Activated CD8-positive, alpha-beta memory T cell treated with anti-CD3 and anti-CD28 coated beads, Interleukin-2, amount 50 U/mL, for 4 hours (primary cell): ENCODE results near the gene OR13C2.
"Not testable (repeated sequence)": the region's sequence is repeated elsewhere in the genome, so short reads cannot be mapped to it uniquely, and the experiment has no call there.

Experiments
- DNase-seq: peaks from one replicate; pipeline ENCODE4 v3.0.0-alpha.2; 2020

Gene OR13C2, protein sequence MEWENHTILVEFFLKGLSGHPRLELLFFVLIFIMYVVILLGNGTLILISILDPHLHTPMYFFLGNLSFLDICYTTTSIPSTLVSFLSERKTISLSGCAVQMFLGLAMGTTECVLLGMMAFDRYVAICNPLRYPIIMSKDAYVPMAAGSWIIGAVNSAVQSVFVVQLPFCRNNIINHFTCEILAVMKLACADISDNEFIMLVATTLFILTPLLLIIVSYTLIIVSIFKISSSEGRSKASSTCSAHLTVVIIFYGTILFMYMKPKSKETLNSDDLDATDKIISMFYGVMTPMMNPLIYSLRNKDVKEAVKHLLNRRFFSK

DNA sequence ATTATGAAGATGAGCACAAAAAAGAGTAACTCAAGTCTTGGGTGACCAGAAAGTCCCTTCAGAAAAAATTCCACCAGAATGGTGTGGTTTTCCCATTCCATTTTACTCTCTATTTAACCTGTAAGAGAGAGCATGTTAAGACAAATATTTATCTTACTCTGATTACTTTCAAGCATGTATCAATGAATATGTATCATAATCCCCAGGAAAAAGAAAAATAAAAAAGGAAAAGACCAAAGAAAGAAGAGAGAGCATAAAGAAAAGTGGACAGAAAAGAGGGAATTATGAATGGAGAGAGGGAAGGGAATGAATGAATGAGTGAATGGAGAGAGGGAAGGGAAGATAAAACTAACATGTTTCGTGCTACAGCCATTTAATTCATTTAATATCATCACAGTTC lies at the start of gene OR13C2:
Gene OR13C2 (minus strand): TSS at position 101 of the 400 bp plus-strand sequence. CDS start 0 bp downstream, at position 101.
- DNase-seq: not testable (repeated sequence)

- DNase-seq: no peak
Observed at GRCh38 chr9:104635456-104635855, 30.0 kb upstream of the OR13C2 start.

DNA sequence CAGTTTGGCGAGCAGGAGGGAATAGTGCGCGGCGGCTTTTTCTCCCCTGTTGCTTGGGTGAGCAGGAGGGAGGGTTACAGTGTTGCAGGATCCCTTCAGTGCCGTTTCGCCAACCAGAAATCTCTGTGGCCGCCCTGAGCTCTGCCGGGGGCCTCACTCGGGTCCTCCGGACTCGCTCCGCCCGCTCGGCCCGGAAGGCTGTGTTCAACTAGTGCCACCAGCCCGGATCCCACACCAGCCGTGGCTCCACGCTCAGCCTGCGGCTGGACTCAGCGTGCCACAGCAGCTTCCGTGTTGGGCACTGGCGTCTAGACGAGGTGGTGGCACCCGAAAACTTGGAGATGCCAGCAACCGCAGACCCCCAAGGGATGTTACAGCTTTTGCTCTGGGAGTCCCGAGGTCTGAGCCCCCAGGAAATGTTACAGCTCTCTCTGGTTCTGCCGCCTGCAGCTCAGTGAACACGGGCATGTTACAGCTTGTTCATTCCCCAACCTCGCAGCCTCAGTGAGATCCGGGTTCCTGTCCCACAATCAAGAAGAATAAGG lies 28.6 kb upstream of the OR13C2 start:
- no peak for DNase-seq

DNA sequence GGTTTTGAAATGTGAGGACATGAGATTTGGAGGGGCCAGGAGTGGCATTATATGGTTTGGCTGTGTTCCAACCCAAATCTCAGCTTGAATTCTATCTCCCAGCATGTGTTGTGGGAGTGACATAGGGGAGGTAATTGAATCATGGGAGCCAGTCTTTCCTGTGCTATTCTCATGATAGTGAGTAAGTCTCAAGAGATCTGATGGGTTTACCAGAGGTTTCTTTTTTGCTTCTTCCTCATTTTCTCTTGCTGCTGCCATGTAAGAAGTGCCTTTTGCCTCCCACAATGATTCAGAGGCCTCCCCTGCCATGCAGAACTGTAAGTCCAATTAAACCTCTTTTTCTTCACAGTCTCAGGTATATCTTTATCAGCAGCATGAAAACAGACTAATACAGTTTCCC lies 20.5 kb upstream of the OR13C2 start:
- DNase-seq: not testable (repeated sequence)

DNA sequence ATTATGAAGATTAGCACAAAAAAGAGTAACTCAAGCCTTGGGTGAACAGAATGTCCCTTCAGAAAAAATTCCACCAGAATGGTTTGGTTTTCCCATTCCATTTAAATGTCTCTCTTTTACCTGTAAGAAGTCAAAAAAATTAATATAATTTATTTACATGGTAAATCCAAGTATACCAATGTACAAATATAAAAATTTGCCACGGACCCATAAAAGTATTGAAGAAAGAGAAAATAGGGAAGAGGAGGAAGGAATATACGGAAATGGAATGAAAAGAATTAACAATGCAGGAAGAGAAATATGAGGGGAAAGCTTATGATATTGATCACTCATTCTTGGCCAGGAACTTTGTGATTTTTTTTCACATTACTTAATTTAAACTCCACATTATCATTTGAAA lies 12.7 kb upstream of the OR13C2 start, which contains the start of gene OR13C9:
Gene OR13C9 (minus strand): TSS at position 101 of the 400 bp plus-strand sequence. CDS start 0 bp downstream, at position 101.
- no peak for DNase-seq

GRCh38 chr9:104617418-104617817 lies 12.0 kb upstream of the OR13C2 start:
- DNase-seq: no peak

DNA sequence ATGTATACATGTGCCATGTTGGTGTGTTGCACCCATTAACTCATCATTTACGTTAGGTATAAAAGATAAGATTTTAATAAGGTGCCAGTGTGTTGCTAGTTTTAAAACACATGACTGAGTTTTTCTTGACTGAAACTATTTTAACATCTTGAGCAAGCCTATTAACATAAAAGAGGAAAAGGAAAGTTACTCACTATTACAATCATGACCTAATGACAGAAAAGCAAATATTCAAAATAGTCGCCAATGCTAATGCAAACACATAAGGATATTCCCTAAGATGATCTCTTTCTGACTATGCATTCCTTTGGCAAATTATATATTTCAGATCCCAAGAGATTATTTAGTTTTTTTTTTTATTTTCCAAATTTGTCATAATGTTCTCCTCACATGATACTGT lies 5.8 kb upstream of the OR13C2 start:
- no peak for DNase-seq

DNA sequence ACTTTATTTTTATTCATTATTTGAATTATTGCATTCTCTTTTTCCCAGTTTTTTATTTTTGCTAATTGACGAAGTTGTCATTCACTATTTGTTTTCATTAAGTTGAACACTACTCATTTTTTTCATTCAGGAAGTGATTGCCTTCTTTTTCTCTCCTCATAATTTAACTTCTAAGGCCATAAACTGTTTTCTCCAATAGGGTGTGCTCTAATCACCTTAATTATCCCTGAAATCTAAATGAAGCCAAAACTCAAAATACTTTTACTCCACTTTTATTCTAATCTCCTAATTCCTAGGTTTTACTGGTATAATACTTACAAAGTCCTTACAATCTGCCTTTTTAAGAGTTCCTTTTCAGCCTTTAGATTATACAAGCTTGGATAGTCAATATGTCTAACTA lies 2.9 kb upstream of the OR13C2 start:
- DNase-seq: no peak

DNA sequence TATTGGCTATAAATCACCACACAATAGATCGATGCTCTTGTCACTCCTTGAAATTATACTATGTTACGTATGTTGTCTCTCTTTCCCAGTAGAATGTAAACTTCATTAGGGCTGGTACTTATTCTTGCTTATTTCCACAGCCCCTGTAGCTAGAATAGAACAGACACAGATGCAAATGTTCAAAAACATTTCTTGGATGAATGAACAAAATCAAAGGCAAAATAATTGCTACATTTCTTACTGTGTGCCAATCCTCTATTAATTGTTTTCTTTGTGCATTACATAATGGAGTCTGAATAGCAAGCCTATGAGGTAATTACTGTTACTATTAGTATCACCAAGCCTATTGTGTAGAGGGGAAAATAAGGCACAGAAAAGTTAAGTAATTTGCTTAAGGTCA lies 725 bp upstream of the OR13C2 start:
- DNase-seq: no peak

GRCh38 chr9:104604801-104605200 lies 626 bp downstream of the OR13C2 start:
- no peak for DNase-seq

GRCh38 chr9:104599313-104599712 lies 6.1 kb downstream of the OR13C2 start, which contains the start of gene OR13C5:
Gene OR13C5 (minus strand): TSS chr9:104599413. CDS start chr9:104599413, 0 bp downstream.
- DNase-seq: not testable (repeated sequence)

- not testable (repeated sequence) for DNase-seq
Observed at GRCh38 chr9:104598749-104599148, 6.7 kb downstream of the OR13C2 start.

DNA sequence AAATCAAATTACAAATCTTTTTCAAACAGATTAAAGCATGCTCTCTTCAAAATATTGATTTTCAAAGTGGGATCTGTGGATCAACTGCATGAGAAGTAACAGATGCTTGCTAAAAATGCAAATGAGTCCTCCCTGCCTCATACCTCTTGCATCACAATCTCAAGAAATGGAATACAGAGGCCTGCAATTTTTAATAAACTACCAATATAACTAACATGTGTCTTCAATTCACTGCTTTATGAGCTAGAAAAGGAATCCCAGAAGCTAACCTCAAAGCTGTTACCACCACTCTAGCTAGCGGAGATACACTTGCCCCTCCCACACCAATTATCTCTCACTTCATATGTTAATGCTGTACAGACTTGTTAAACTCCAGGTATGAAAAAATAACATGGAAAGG lies 15.8 kb downstream of the OR13C2 start:
- no peak for DNase-seq

- DNase-seq: no peak
Observed at GRCh38 chr9:104586496-104587180, 18.8 kb downstream of the OR13C2 start.

DNA sequence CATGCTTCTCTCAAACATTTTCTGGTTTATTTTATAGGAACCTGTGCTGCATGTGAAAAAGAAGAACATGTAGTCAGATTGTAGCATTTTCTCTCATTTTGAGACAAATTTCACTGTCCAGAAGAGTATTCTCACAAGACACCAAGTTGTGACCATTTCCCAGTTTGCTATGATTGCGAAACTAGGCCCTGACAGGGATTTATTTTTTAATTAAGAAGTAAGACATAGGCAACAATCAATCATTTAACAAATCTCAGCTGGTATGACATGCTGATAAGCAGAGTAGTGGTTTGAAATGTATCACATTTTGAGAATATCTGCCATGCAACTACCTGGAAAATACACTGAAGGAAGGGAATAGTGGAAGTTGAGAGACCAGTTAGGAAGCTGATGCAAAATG lies 24.9 kb downstream of the OR13C2 start:
- DNase-seq: no peak

DNA sequence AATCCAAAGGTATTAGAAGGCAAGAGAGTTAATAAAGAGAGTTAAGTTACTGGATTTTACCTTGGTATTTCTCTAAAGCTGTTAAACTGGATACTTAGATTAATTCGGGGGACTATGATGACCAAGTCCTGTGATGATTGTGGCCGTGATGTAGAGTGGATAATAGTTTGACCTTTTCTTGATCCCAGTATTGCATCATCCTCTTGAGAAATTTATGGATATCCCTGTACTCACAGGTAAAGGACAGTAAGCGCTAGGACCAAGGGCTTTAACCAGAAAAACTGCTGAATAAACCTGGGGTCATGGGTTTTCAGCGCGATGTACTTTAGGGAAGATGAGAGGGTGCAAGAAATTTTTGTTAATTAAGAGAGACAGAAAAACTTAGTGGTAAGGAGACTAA lies 28.2 kb downstream of the OR13C2 start:
- no peak for DNase-seq

DNA sequence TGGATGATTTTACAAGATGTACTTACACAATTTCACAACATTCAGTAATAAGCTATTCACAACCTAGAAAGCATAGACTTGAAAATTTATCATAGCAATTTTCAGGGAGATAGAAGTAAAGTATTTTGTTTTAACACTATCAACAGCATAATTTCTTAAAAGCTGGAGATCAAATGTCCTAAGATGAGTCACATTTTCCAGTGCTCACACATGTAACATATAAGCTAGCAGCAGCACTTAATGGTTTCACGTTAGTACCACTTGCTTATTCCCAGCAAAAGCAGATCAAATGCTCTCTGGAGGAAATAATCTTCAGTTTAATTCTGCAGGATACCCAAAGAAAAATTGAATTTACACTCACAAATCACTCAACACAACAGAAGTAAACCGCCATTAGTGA lies 30.0 kb downstream of the OR13C2 start:
- DNase-seq: no peak

DNA sequence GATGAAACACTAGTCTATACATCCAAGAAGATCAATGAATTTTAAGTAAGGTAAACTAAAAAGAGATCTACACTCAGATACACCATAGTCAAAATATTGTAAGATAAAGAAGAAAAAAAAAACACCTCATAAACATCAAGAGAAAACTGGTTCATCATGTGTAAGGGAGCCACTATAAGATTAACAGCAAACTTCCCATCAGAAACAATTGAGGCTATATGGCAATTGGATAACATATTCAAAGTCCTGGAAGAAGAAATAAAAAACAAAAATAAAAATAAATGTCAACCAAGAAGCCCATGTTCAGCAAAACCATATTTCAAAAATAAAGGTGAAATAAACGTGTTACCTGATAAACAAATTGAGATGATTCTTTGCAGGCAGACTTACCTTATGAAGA lies 32.8 kb downstream of the OR13C2 start:
- DNase-seq: no peak

DNA sequence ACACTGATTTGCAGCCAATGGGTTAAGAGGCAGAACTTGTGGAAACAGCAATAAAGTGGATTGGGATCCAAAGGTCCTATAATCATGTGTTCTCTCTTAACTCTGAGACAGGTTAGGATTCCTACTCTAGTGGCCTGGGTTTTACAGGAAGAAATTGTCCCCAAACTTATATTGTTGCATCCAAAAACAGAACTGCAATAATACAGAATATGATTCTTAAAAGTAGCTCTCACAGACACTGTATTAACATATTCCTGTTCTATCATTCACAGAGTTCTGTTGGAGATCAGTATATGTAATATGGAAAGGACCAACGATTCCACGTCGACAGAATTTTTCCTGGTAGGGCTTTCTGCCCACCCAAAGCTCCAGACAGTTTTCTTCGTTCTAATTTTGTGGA lies 36.6 kb downstream of the OR13C2 start, which contains the start of gene OR13C8:
Gene OR13C8 (plus strand): TSS at position 301 of the 400 bp plus-strand sequence. CDS start 0 bp downstream, at position 301.
- no peak for DNase-seq

DNA sequence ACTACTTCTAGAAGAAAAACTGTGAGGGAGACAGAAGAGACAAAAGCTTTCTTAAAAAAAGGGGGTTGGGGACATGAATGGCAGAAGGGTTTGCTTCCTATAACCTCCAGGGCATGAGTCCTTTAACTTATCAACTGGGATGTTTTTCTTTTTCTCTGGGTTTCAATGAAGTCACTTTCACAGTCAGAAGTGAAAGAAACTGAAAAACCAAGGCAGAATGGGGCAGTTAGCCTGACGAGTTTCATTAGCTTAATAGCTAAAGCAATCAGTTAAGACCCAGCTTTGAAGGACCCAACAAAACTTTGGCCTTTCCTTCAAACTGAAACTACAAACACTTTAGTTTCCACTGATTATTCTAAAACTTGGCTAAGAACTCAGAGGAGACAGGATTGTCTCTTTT lies 41.1 kb downstream of the OR13C2 start:
- DNase-seq: no peak

DNA sequence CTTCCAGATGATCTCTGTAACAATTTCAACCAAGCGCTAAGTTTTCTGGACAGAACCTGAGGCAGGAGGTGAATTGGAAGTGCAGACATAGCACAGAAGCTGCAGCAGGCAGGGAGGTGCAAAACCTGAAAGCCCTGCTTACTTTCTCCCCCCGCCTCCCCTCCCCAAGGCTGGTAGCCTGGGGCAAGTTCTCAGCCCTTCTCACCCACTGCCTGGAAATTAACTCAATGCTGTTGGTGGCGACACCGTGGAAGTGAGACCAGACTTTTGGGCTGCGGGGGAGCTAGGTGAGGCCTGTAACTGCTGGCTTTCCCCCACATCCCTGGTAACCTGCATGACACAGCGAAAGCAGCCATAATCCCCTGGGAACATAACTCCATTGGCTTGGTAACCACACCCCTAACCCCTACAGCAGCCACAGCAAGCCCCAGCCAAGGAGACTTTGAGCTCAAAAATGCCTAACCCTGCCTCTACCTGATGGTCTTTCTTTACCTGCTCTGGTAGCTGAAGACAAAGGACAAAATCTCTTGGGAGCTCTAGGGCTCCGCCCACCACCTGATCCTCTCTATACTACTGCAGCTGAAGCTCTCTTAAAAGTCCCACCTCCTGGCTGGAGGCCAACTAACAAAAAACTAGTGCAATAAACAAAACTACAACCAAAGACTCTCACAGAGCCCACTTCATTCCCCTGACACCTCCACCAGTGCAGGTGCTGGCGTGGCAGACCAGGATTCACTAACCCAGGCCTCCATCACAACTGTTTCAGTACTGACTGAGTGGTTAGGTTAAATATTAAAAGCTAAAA lies 48.4 kb downstream of the OR13C2 start:
- DNase-seq: no peak

GRCh38 chr9:104555521-104555920 lies 49.9 kb downstream of the OR13C2 start:
- DNase-seq: no peak
